H9 (cell line): ENCODE measurements around the gene STYXL2. TPM values are rescaled to one million over a fixed set of nuclear protein-coding genes. Genes with fewer than 3 reads are reported as not detected.

ENCODE experiments used
- DNase-seq: peaks from one replicate; pipeline ENCODE4 v3.0.0-alpha.2; 2017
- H2AFZ ChIP-seq: one replicate; pipeline ENCODE4 v1.6.1; 2013; ENCODE audit warnings: mild to moderate bottlenecking, low read length, control low read depth, moderate library complexity
- H2AK5ac ChIP-seq: 2 replicates; pipeline ENCODE4 v1.6.1; 2013; ENCODE audit warnings: low read length, control low read depth, mixed read lengths; ENCODE audit not compliant: insufficient read length
- H2BK120ac ChIP-seq: one replicate; pipeline ENCODE4 v1.6.1; 2013; ENCODE audit warnings: low read depth, mild to moderate bottlenecking, low read length, control low read depth, inconsistent platforms; ENCODE audit not compliant: poor library complexity, severe bottlenecking
- H2BK12ac ChIP-seq: 2 replicates; pipeline ENCODE4 v1.6.1; 2013; ENCODE audit warnings: low read length, control low read depth, mixed read lengths, low read depth; ENCODE audit not compliant: insufficient read length
- H2BK15ac ChIP-seq: 2 replicates; pipeline ENCODE4 v1.6.1; 2013; ENCODE audit warnings: low read depth, low read length, control low read depth
- H2BK20ac ChIP-seq: one replicate; pipeline ENCODE4 v1.6.1; 2013; ENCODE audit warnings: low read depth, mild to moderate bottlenecking, low read length, control low read depth, inconsistent platforms; ENCODE audit not compliant: poor library complexity, severe bottlenecking
- H2BK5ac ChIP-seq: 2 replicates; pipeline ENCODE4 v1.6.1; 2013; ENCODE audit warnings: low read length, control low read depth, mixed read lengths; ENCODE audit not compliant: insufficient read length
- H3K14ac ChIP-seq: 2 replicates; pipeline ENCODE4 v1.6.1; 2013; ENCODE audit warnings: low read length, control low read depth; ENCODE audit not compliant: insufficient read depth
- H3K18ac ChIP-seq: 2 replicates; pipeline ENCODE4 v1.6.1; 2013; ENCODE audit warnings: low read depth, mild to moderate bottlenecking, mixed read lengths, low read length, control low read depth; ENCODE audit not compliant: insufficient read length
- H3K23ac ChIP-seq: 2 replicates; pipeline ENCODE4 v1.6.1; 2013; ENCODE audit warnings: low read length, control low read depth, mixed read lengths, low read depth; ENCODE audit not compliant: insufficient read length
- H3K23me2 ChIP-seq: 2 replicates; pipeline ENCODE4 v1.6.1; 2013; ENCODE audit warnings: low read depth, mild to moderate bottlenecking, mixed read lengths, low read length, control low read depth; ENCODE audit not compliant: insufficient read length, poor library complexity, severe bottlenecking
- H3K27ac ChIP-seq: 2 replicates; pipeline ENCODE4 v1.5.1; 2013; ENCODE audit warnings: low read length, control low read depth, mixed read lengths, low read depth; ENCODE audit not compliant: insufficient read length
- H3K27me3 ChIP-seq: 2 replicates; pipeline ENCODE4 v1.6.1; 2013; ENCODE audit warnings: low read length, control low read depth, inconsistent platforms; ENCODE audit not compliant: insufficient read depth
- H3K4ac ChIP-seq: 2 replicates; pipeline ENCODE4 v1.6.1; 2013; ENCODE audit warnings: low read depth, mild to moderate bottlenecking, control low read depth, inconsistent platforms, low read length, moderate library complexity
- H3K4me1 ChIP-seq: 2 replicates; pipeline ENCODE4 v1.6.1; 2013; ENCODE audit warnings: low read length, control low read depth, inconsistent platforms; ENCODE audit not compliant: insufficient read depth
- H3K4me2 ChIP-seq: 2 replicates; pipeline ENCODE4 v1.6.1; 2013; ENCODE audit warnings: low read length, control low read depth, mixed read lengths; ENCODE audit not compliant: insufficient read length, insufficient read depth
- H3K56ac ChIP-seq: 2 replicates; pipeline ENCODE4 v1.6.1; 2013; ENCODE audit warnings: low read depth, mild to moderate bottlenecking, mixed read lengths, low read length, control low read depth; ENCODE audit not compliant: insufficient read length
- H3K79me1 ChIP-seq: 2 replicates; pipeline ENCODE4 v1.6.1; 2013; ENCODE audit warnings: low read depth, mild to moderate bottlenecking, moderate library complexity, low read length, control low read depth, inconsistent platforms; ENCODE audit not compliant: insufficient read depth, poor library complexity, severe bottlenecking
- H3K79me2 ChIP-seq: 2 replicates; pipeline ENCODE4 v1.6.1; 2013; ENCODE audit warnings: low read length, control low read depth, inconsistent platforms; ENCODE audit not compliant: insufficient read depth
- H3K9ac ChIP-seq: 2 replicates; pipeline ENCODE4 v1.6.1; 2013; ENCODE audit warnings: low read length, control low read depth, mixed read lengths; ENCODE audit not compliant: insufficient read length; ENCODE audit errors: extremely low read depth
- H3K9me3 ChIP-seq: one replicate; pipeline ENCODE4 v1.6.1; 2013; ENCODE audit warnings: low read depth, low read length, inconsistent platforms; ENCODE audit not compliant: control insufficient read depth
- H3T11ph ChIP-seq: one replicate; pipeline ENCODE4 v1.6.1; 2013; ENCODE audit warnings: mild to moderate bottlenecking, low read length, control low read depth, inconsistent platforms
- H4K20me1 ChIP-seq: one replicate; pipeline ENCODE4 v1.6.1; 2013; ENCODE audit not compliant: control insufficient read depth, insufficient read length, insufficient read depth
- H4K5ac ChIP-seq: 2 replicates; pipeline ENCODE4 v1.6.1; 2013; ENCODE audit warnings: low read depth, mild to moderate bottlenecking, mixed read lengths, low read length, control low read depth; ENCODE audit not compliant: insufficient read length
- H4K8ac ChIP-seq: replicated peaks from 2 replicates; pipeline ENCODE4 v1.6.1; 2013; ENCODE audit warnings: low read length, control low read depth, mixed read lengths, low read depth; ENCODE audit not compliant: insufficient read length
- H4K91ac ChIP-seq: 2 replicates; pipeline ENCODE4 v1.6.1; 2013; ENCODE audit warnings: low read depth, mild to moderate bottlenecking, moderate library complexity, mixed read lengths, low read length, control low read depth; ENCODE audit not compliant: insufficient read length
- H3K27ac Mint-ChIP-seq, 3 experiments: 2 replicates in 2 of 3; 3 replicates in 1 of 3; pipeline ENCODE4 v1.8.0; 2020 to 2021; ENCODE audit warnings: mixed read lengths in 3 of 3, mild to moderate bottlenecking in 1 of 3, moderate library complexity in 1 of 3
- H3K27me3 Mint-ChIP-seq: 2 replicates; pipeline ENCODE4 v1.8.0; 2021; ENCODE audit warnings: low read depth, mild to moderate bottlenecking, moderate library complexity, mixed read lengths
- H3K36me3 Mint-ChIP-seq, 3 experiments: 2 replicates in 2 of 3; 3 replicates in 1 of 3; pipeline ENCODE4 v1.8.0; 2020 to 2021; ENCODE audit warnings: low read depth in 3 of 3, mixed read lengths in 3 of 3; ENCODE audit not compliant: insufficient read depth in 1 of 3
- H3K4me1 Mint-ChIP-seq, 2 experiments: 2 replicates each; pipeline ENCODE4 v1.8.0; 2020; ENCODE audit warnings: mixed read lengths in 2 of 2
- H3K4me3 Mint-ChIP-seq, 2 experiments: 2 replicates in 1 of 2; 3 replicates in 1 of 2; pipeline ENCODE4 v1.8.0; 2020 to 2021; ENCODE audit warnings: mild to moderate bottlenecking in 2 of 2, mixed read lengths in 2 of 2, moderate library complexity in 1 of 2
- H3K9me3 Mint-ChIP-seq, 2 experiments: 2 replicates in 1 of 2; 3 replicates in 1 of 2; pipeline ENCODE4 v1.8.0; 2020; ENCODE audit warnings: mild to moderate bottlenecking in 2 of 2, mixed read lengths in 2 of 2, moderate library complexity in 1 of 2
- WGBS: extraction: QIAGEN DNeasy Blood & Tissue Kit; methylation state at CpG from one replicate; pipeline ENCODE4 v1.1.7; 2013; ENCODE audit warnings: missing lambda C conversion rate, low lambda C conversion rate, mixed read lengths; ENCODE audit not compliant: insufficient read length; ENCODE audit errors: extremely low coverage; 5-methylcytosine and 5-hydroxymethylcytosine counted together
- total RNA-seq: library from RNA; stranded (reverse); gene quantifications from 2 replicates; pipeline ENCODE4 v1.2.1, GENCODE V29; 2021
- TF ChIP-seq, protein P1 (sequence below): fragments of 200-600 bp; sonication (generic); conservative IDR thresholded peaks from 3 replicates; pipeline ENCODE4 v1.8.0; 2021; ENCODE audit warnings: antibody characterized with exemption, mild to moderate bottlenecking

Gene STYXL2
- total RNA-seq, 1 experiment from 2014 or later, result 0.09 TPM

DNA sequence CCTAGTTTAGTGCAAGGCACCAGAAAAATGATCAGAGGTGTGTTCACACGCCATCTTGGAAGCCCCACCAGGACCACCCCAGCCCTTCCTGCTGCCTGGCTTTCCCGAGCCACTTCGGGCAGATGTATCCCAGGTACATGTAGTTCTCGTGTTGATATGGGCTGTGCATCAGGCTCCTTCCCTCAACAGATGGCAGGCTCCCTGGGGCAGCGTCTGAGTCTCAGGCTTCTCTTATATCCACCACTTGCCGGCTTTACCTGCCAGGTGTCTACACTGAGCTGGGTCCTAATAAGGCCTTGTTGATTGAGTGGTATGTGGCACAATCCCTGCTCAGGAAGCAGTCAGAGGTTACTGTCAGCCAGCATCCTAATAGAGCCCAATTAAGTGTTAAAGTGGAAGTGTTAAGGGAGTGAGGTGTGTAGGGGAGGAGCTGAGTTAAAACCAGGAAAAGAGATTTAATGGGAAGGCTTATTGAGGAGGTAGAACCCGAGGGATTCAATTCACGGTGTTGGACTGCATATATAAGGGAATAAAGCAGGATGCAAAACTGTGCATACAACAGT lies 12.2 kb upstream of the STYXL2 start:
- H3K23ac ChIP-seq, result no peak overlapping the region
- no peak overlapping the region for H3K14ac ChIP-seq
- no peak overlapping the region for H3K18ac ChIP-seq
- Mint-ChIP-seq H3K4me1 (peaks cover 4 to 13% of the 10 kb centered on the region in 2 experiments), H3K9me3 (no peaks in the 10 kb centered on the region; a peak in 1 of 5 replicates), H3K4me3 (no peak overlapping the region), H3K36me3 (no peaks in the 10 kb centered on the region), H3K27ac (no peak overlapping the region), H3K27me3 (peaks cover 9% of the 10 kb centered on the region)
- H3K9me3 ChIP-seq, result no peaks in the 10 kb centered on the region
- H3K4me2 ChIP-seq, result no peak overlapping the region
- H3K9ac ChIP-seq, result no peak overlapping the region
- whole genome bisulfite sequencing, result no CpG with 5 or more reads among the region's 8 CpGs
- H2BK12ac ChIP-seq, result no peak overlapping the region
- H3K4me1 ChIP-seq, result no peaks in the 10 kb centered on the region
- H2BK20ac ChIP-seq, result no peak overlapping the region
- no peaks in the 10 kb centered on the region for H3K23me2 ChIP-seq
- H3K4ac ChIP-seq, result no peak overlapping the region
- H3T11ph ChIP-seq, result no peak overlapping the region
- no peak overlapping the region for H2BK120ac ChIP-seq
- no peak for DNase-seq
- H4K5ac ChIP-seq, result no peak overlapping the region
- H4K8ac ChIP-seq, result no peak overlapping the region
- H3K27me3 ChIP-seq, result no peaks in the 10 kb centered on the region
- no peak overlapping the region for H4K91ac ChIP-seq
- H3K79me2 ChIP-seq, result no peaks in the 10 kb centered on the region
- H2AK5ac ChIP-seq, result no peak overlapping the region
- H3K79me1 ChIP-seq, result no peaks in the 10 kb centered on the region
- no peak overlapping the region for H3K56ac ChIP-seq
- H4K20me1 ChIP-seq, result no peaks in the 10 kb centered on the region
- TF ChIP-seq, protein P1, sequence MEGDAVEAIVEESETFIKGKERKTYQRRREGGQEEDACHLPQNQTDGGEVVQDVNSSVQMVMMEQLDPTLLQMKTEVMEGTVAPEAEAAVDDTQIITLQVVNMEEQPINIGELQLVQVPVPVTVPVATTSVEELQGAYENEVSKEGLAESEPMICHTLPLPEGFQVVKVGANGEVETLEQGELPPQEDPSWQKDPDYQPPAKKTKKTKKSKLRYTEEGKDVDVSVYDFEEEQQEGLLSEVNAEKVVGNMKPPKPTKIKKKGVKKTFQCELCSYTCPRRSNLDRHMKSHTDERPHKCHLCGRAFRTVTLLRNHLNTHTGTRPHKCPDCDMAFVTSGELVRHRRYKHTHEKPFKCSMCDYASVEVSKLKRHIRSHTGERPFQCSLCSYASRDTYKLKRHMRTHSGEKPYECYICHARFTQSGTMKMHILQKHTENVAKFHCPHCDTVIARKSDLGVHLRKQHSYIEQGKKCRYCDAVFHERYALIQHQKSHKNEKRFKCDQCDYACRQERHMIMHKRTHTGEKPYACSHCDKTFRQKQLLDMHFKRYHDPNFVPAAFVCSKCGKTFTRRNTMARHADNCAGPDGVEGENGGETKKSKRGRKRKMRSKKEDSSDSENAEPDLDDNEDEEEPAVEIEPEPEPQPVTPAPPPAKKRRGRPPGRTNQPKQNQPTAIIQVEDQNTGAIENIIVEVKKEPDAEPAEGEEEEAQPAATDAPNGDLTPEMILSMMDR, result no peak
- H2AFZ ChIP-seq, result no peak overlapping the region
- no peak overlapping the region for H3K27ac ChIP-seq
- H2BK15ac ChIP-seq, result no peak overlapping the region
- H2BK5ac ChIP-seq, result no peak overlapping the region
